ENCODE measurements around the gene HMOX1.

GRCh38 chr22:35418731-35419130, 37.8 kb downstream of the HMOX1 start:
- no peak for TF ChIP-seq CTCF (IDR thresholded peaks at IDR 0.05 in 4 of 5, conservative IDR thresholded peaks at IDR 0.05 in 1 of 5)
- TF ChIP-seq POLR2A (IDR thresholded peaks at IDR 0.05): no peak
